Hematopoietic multipotent progenitor cell treated with erythropoietin and hydrocortisone succinate and interleukin-3 and kit ligand, for 15 days (in vitro differentiated cells): ENCODE data around the gene AQP11.
"Not testable (repeated sequence)": the region's sequence is repeated elsewhere in the genome, so short reads cannot be mapped to it uniquely, and the experiment has no call there.

Experiments used
- DNase-seq: peaks from one replicate; pipeline ENCODE4 v3.0.0-alpha.2; 2015; ENCODE audit warnings: low spot score

AQP11 gene

GRCh38 chr11:77592727-77593126, 3.0 kb downstream of the AQP11 start:
- DNase-seq: no peak

GRCh38 chr11:77593883-77594282, 4.1 kb downstream of the AQP11 start:
- DNase-seq: no peak

GRCh38 chr11:77596626-77597025, 6.9 kb downstream of the AQP11 start:
- no peak for DNase-seq

- no peak for DNase-seq
Observed at GRCh38 chr11:77598195-77598594, 8.4 kb downstream of the AQP11 start.

- peak; percentile 31 for DNase-seq
Observed at GRCh38 chr11:77602381-77603088, 12.8 kb downstream of the AQP11 start.

GRCh38 chr11:77604281-77604680, 14.5 kb downstream of the AQP11 start:
- no peak for DNase-seq

- no peak for DNase-seq
Observed at GRCh38 chr11:77609234-77609633, 19.5 kb downstream of the AQP11 start.

GRCh38 chr11:77611921-77612320, 22.2 kb downstream of the AQP11 start:
- no peak for DNase-seq

GRCh38 chr11:77617892-77618291, 28.1 kb downstream of the AQP11 start:
- DNase-seq: no peak

GRCh38 chr11:77619576-77620198, 29.9 kb downstream of the AQP11 start:
- peak; percentile 70 for DNase-seq

GRCh38 chr11:77630157-77630710, 40.5 kb downstream of the AQP11 start:
- no peak for DNase-seq

- DNase-seq: not testable (repeated sequence)
Observed at GRCh38 chr11:77633926-77634325, 44.2 kb downstream of the AQP11 start.

- no peak for DNase-seq
Observed at GRCh38 chr11:77636731-77637344, 47.1 kb downstream of the AQP11 start.

GRCh38 chr11:77637345-77638165, 47.8 kb downstream of the AQP11 start, which contains the start of gene CLNS1A:
Gene CLNS1A, minus strand, starts transcription at chr11:77637794. Its CDS starts 80 bp downstream, at chr11:77637714.
- DNase-seq: peak; percentile 72

GRCh38 chr11:77642228-77642627, 52.5 kb downstream of the AQP11 start:
- DNase-seq: no peak

GRCh38 chr11:77644887-77645286, 55.1 kb downstream of the AQP11 start:
- DNase-seq: no peak

- no peak for DNase-seq
Observed at GRCh38 chr11:77647654-77648305, 58.0 kb downstream of the AQP11 start.

- DNase-seq: no peak
Observed at GRCh38 chr11:77650123-77650522, 60.4 kb downstream of the AQP11 start.

- DNase-seq: no peak
Observed at GRCh38 chr11:77654770-77655434, 65.1 kb downstream of the AQP11 start.

GRCh38 chr11:77656362-77656761, 66.6 kb downstream of the AQP11 start:
- no peak for DNase-seq
